ENCODE results near the gene USP25. TPM values are rescaled to one million over a fixed set of nuclear protein-coding genes. Genes with fewer than 3 reads are reported as not detected.

Gene USP25, protein sequence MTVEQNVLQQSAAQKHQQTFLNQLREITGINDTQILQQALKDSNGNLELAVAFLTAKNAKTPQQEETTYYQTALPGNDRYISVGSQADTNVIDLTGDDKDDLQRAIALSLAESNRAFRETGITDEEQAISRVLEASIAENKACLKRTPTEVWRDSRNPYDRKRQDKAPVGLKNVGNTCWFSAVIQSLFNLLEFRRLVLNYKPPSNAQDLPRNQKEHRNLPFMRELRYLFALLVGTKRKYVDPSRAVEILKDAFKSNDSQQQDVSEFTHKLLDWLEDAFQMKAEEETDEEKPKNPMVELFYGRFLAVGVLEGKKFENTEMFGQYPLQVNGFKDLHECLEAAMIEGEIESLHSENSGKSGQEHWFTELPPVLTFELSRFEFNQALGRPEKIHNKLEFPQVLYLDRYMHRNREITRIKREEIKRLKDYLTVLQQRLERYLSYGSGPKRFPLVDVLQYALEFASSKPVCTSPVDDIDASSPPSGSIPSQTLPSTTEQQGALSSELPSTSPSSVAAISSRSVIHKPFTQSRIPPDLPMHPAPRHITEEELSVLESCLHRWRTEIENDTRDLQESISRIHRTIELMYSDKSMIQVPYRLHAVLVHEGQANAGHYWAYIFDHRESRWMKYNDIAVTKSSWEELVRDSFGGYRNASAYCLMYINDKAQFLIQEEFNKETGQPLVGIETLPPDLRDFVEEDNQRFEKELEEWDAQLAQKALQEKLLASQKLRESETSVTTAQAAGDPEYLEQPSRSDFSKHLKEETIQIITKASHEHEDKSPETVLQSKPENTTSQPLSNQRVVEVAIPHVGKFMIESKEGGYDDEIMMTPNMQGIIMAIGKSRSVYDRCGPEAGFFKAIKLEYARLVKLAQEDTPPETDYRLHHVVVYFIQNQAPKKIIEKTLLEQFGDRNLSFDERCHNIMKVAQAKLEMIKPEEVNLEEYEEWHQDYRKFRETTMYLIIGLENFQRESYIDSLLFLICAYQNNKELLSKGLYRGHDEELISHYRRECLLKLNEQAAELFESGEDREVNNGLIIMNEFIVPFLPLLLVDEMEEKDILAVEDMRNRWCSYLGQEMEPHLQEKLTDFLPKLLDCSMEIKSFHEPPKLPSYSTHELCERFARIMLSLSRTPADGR
- 60.7 TPM for total RNA-seq

- DNase-seq: peak; percentile 80
These were observed at the start of gene USP25 for GRCh38 chr21:15729674-15730483. TSS of gene USP25 (plus strand) at chr21:15729982. CDS start at chr21:15730394, 412 bp downstream.

GRCh38 chr21:15682186-15682895 lies 47.4 kb upstream of the USP25 start:
- DNase-seq: no peak

- no peak for DNase-seq
These were observed 46.8 kb upstream of the USP25 start for GRCh38 chr21:15682977-15683376.

GRCh38 chr21:15686506-15686905 lies 43.3 kb upstream of the USP25 start:
- DNase-seq: no peak

- DNase-seq: no peak
These were observed 42.6 kb upstream of the USP25 start for GRCh38 chr21:15687208-15687607.

DNA sequence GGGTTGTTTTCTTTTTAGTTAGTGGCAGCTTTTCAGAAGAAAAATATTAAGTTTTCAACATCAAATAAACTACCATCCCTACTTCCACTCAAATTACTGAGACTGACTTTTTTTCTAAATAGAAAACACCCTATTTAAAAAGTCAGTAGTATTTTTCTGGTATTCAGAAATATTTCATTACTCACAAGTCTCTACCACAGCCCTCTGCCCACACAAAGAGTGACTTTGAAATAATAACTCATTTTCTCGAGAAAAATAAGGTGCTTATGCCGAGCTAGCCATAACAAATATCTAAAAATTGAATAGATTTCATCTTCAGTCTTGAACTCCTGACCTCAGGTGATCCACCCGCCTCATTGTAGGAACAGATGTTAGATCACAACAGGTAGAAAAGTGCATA lies 41.8 kb upstream of the USP25 start:
- no peak for DNase-seq

- no peak for DNase-seq
These were observed 41.0 kb upstream of the USP25 start for GRCh38 chr21:15688809-15689208.

DNA sequence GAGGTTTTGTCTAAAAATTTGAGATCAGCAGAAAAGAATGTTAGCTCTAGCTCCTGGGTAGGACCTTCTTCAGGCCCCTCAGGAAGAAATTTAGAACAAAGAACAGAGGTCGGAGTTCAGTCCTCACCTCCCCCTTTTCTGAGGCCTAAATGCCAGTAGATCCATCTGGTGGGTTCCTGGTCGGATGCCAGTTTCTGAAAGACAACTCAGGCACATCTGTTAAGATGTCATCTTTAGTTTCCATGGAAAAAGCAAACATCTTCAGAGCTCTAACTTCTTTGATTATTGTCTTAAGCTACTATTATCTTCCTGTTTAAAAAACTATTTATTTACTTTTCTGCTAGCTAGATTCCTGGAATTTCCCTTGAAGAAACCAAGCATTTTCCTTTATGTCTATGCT lies 37.1 kb upstream of the USP25 start:
- DNase-seq: no peak

GRCh38 chr21:15695241-15695640 lies 34.5 kb upstream of the USP25 start:
- DNase-seq: no peak

DNA sequence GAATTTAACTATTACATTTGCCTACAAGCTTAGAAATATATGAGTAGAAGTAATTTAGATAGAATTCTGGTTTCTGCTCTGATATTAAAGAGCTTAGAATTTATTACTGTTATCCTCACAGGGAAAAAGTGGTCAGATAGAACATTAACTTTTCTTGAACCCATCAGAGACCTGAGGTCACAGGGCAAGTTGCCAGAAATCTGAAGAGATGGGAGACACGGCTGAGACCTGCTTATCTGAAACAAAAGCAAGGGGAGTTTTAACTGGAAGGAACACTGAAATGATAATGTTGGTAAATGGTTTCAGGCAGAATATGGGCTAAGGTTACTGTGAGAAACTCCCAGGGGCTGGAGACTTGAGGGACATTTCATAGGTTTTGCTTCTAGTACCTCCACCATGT lies 28.0 kb upstream of the USP25 start:
- no peak for DNase-seq

GRCh38 chr21:15703932-15704331 lies 25.9 kb upstream of the USP25 start:
- DNase-seq: no peak

DNA sequence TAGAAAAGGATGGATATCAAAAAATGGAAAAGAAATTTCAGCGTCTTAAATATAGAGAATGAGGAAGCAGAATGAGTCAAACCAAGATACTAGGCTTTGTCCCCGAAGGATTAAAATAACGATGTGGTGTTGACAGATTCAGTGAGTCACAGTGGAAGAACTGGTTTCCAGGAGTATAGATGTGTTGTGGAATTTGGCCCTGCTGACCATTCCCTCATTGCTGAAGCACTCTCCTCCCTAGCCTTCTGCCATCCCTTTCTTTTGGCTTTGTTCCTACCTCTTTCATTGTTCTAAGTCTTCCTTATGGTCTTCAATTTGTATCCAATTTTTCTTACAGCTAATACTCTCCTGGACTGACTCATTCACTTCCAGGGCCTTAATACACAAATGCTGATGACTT lies 23.1 kb upstream of the USP25 start:
- DNase-seq: peak; percentile 86

GRCh38 chr21:15713412-15713811 lies 16.4 kb upstream of the USP25 start:
- DNase-seq: no peak

DNA sequence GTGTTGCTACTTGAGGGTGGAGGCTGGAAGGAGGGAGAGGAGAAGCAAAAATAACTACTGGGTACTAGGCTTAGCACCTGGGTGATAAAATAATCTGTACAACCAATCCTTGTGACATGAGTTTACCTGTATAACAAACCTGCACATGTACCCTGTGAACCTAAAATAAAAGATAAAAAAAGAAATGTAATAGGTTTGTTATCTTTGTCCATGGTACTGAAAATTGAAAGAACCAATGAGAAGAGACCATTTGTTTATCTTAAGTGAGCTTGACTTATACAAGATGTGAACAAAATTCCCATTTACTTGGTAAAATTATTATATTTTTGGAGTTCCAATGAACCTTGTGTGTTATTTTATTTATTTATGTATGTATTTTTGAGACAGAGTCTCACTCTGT lies 11.1 kb upstream of the USP25 start:
- no peak for DNase-seq

DNA sequence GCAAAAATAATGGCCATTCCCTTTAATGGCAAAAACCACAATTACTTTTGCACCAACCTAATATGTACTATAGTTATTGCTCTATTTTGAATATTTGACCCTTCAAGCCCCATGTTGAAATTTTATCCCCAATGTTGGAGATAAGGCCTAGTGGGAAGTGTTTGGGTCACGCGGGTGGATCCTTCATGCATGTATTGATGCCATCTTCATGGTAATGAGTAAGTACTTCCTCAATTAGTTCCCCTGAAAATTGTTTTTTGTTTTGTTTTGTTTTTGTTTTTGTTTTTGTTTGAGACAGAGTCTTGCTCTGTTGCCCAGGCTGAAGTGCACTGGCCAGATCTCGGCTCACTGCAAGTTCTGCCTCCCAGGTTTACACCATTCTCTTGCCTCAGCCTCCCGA lies 9.8 kb upstream of the USP25 start:
- no peak for DNase-seq

GRCh38 chr21:15722591-15723324 lies 7.0 kb upstream of the USP25 start:
- DNase-seq: no peak

- DNase-seq: no peak
These were observed 3.8 kb upstream of the USP25 start for GRCh38 chr21:15725949-15726348.

DNA sequence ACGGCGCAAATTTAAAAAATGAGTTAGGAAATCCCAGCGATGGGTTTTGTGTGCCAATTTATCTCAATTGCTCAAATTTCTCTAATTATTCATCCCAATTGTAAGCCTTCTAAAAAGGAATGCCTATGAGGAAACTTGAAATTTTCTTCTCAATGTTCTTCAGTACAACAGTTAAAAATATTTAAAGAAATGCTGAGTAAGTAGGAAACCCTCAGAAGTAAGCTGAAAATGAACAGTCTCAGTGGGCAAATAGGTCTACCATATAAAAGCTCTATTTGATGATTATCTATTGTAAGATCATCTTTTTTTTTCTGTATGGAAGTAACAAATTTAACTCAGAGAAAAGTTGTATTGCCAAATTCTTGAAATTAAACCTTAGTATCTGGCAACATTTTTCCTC lies 1.7 kb upstream of the USP25 start:
- no peak for DNase-seq

GRCh38 chr21:15729346-15729673 lies 472 bp upstream of the USP25 start:
- peak; percentile 46 for DNase-seq

DNA sequence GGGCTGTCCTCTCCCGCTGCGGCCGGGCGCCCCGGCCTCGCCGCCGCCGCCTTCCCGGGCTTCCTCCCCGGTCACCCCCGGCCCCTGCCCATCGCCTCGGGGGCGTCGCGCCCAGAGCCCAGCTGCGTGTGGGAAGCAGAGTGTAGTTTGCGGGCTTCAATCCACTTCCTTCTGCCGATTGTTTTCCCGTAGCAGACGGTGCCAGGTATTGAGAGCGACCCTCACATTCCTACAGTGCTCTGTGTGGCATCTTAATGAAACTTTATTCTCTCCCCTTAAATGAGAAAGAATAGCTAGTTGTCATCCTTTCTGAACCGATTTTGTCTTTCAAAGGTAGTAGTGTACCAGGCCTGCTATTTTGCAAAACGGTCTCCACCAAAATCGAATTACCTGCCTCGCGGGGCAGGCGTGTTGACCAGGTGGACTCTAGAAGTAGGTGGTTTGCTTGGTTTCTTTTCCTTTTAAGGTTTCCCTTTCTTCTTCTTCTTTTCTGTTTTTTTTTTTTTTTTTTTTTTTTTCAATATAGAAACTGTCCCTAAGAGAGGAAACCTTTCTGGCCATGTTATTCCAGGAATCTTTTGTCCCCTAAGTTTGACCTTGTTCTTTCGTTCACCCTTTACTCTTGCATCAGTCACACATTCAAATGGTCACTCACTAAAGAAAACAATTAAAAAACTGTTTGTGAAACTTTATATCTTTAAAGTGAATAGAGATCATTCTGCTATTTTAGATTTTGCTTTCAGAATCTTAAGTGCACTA lies 881 bp downstream of the USP25 start:
- DNase-seq: peak; percentile 32
